ENCODE measurements around the gene ABCE1. TPM values are rescaled to one million over a fixed set of nuclear protein-coding genes. Genes with fewer than 3 reads are reported as not detected.

The ABCE1 gene
- total RNA-seq = 118 TPM

GRCh38 chr4:145097821-145098674 is at the start of gene ABCE1, which contains the start of gene ANAPC10:
Gene ABCE1, plus strand, starts transcription at chr4:145098311. Its CDS starts 6,102 bp downstream, at chr4:145104413.
Gene ANAPC10, minus strand, starts transcription at chr4:145098196. Its CDS starts 2,097 bp downstream, at chr4:145096099.

Other genes with a start within 250 kb of the ABCE1 start
- gene ANAPC10, start 115 bp upstream of the ABCE1 start, total RNA-seq = 52.7 TPM
- gene OTUD4, start 82.3 kb downstream of the ABCE1 start, total RNA-seq = 64.9 TPM